IPS-18c (cell line): Measurements from ENCODE around the gene PCDH1.
A peak's percentile ranks its signal among the peaks of the same experiment; 100 is the strongest.
"Not testable (repeated sequence)": the region's sequence is repeated elsewhere in the genome, so short reads cannot be mapped to it uniquely, and the experiment has no call there.

Source experiments
- H3K4me3 ChIP-seq: 2 replicates; pipeline ENCODE4 v1.7.0; 2013; ENCODE audit warnings: low read depth, mild to moderate bottlenecking, low read length, moderate library complexity; ENCODE audit not compliant: insufficient read depth
- H3K9me3 ChIP-seq: one replicate; pipeline ENCODE4 v1.6.1; 2013; ENCODE audit warnings: mild to moderate bottlenecking, low read length, moderate library complexity; ENCODE audit not compliant: control insufficient read depth, insufficient read depth

PCDH1 gene

DNA sequence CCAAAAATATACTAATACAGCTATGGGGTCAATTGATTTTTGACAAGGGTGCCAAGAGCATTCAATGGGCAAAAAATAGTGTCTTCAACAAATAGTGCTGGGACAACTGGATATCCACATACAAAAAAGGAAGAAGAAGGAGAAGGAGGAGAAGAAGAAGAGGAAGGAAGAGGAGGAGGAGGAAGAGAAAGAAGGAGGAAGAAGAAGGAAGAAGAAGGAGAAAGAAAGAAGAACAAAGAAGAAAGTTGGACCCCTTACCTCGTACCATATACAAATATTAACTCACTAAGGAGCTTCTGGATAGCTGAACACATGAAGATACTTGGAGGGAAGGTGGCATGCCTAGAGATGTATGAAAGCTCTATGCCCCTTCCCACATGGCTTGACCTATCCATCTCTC, 28.3 kb upstream of the PCDH1 start:
- Histone ChIP-seq H3K9me3 (no peaks in the 10 kb centered on the region), H3K4me3 (no peak overlapping the region)

DNA sequence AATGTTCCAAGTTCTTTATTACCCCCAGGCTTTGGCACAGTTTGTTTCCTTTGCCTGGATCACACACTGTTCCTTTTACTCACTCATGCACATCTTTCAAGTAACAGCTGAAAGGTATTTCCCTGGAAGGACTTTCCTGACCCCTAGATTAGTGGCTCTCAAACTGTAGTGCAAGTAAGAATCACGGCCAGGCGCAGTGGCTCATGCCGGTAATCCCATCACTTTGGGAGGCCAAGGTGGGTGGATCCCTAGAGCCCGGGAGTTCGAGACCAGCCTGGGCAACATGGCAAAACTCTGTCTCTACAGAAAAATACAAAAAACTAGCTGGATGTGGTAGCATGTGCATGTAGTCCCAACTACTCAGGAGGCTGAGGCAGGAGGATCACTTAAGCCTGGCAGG, 26.3 kb upstream of the PCDH1 start:
- H3K9me3 ChIP-seq, result no peaks in the 10 kb centered on the region

DNA sequence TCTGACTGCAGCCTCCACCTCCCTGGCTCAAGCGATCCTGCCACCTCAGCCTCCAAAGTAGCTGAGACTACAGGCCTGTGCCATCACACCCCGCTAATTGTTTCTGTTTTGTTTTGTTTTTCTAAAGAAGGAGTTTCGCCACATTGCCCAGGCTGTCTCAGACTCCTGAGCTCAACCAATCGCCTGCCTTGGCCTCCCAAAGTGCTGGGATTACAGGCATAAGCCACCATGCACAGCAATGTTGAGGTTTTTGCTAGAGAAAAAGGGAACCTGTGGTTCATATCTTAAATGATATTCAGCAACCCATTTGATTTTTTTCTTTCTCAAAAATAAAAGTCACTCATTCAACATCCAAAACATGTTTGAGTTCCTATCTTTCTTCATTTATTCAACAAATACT, 25.1 kb upstream of the PCDH1 start:
- Histone ChIP-seq H3K9me3 (no peaks in the 10 kb centered on the region), H3K4me3 (no peak overlapping the region)

More for the DNA sequence above, 26.3 kb upstream of the PCDH1 start:
- H3K4me3 ChIP-seq, result no peak overlapping the region

DNA sequence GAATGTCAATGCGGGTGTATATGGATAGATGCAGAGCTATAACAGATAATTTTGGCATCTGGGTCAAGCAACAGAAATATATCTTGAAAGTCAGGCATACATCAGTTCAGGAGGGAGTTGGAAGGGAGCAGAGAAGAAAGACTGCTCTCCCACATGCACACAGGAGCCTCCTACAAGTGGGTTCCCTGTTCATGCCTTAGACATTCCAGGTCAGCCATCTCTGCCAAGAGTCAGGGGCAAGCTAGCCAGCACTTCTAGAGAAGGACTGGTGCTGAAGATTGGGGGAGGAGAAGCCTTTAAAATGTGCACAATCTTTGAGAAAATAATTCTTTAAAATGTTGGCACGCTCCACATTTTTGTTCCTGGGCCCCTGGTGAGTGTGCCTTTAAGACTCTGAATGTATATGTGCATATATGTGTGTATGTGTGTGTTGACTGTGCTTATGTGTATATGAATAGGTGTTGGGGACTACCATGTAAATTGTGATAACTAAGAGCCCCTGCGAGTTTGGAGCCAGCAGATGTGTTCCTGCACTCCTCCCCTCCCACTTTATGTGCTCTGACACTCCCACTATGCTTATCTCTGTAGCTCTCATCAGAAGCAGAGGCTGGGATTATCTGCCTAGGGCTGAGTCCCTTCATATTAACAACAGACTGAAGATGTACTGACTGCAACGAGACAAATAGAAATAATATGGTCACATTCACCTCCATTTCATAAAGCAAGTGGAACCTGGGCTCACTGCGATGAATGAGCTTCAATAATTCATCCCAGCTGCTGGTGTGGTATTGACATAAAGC, 24.0 kb upstream of the PCDH1 start:
- no peaks in the 10 kb centered on the region for H3K9me3 ChIP-seq
- H3K4me3 ChIP-seq, result no peak overlapping the region

DNA sequence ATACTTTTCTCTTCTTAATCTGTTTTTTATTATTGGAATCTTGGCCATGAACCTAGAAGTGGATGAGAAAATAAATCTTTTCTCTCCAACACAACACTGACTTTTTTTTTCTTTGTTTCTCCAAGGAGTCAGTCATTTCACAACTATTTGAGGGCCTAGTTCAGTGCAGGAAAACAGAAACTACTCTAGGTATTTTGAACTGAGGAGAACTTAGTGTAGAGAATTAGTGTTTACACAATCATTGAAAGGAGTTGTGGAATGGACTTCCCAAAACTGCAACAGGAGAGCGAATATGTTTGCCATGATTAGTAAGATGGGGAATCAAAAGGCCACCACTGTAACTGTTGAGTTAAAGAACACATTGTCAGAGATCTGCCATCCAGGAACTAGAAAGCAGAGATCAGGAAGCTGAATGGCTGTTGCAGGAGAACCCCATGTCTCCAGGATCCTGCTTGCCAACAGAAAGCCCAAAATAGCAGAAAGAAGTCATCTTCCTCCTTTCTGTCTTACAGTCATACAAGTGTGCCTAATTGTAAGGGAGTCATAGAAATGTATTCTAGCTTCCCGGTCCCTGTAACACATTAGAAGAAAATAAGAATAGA, 20.3 kb upstream of the PCDH1 start:
- H3K4me3 ChIP-seq, result no peak overlapping the region

DNA sequence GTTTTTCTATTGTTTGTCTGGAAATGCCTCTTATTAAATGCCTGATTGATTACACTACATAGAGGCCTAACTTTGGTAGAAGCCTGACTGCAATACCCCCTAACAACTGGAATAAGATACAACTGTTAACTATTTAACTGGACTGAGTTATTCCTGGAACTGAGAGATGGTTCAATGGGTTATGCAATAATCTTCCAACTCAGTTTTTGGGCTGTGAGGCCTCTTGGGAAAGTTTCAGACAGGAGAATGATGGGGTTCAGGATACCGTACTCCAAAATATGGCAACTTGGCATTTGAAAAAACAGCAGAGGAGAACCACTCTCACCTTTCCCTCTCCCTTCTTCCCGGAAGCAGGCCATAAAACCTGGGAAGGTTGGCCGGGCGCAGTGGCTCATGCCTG, 19.2 kb upstream of the PCDH1 start:
- Histone ChIP-seq H3K9me3 (no peaks in the 10 kb centered on the region), H3K4me3 (no peak overlapping the region)

More for the DNA sequence above, 20.3 kb upstream of the PCDH1 start:
- no peaks in the 10 kb centered on the region for H3K9me3 ChIP-seq

DNA sequence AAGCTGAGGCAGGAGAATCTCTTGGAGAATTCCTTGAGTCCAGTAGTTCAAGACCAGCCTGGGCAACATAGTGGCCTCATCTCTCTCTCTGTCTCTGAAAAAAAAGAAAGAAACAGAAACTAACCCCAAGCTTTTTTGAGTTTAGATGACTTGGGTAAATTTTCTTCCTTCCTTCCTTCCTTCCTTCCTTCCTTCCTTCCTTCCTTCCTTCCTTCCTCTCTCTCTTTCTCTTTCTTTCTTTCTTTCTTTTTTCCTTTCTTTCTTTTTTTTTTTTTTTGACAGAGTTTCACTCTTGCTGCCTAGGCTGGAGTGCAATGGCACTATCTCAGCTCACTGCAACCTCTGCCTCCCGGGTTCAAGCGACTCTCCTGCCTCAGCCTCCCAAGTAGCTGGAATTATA, 12.2 kb upstream of the PCDH1 start:
- not testable (repeated sequence) for H3K9me3 ChIP-seq, H3K4me3 ChIP-seq

DNA sequence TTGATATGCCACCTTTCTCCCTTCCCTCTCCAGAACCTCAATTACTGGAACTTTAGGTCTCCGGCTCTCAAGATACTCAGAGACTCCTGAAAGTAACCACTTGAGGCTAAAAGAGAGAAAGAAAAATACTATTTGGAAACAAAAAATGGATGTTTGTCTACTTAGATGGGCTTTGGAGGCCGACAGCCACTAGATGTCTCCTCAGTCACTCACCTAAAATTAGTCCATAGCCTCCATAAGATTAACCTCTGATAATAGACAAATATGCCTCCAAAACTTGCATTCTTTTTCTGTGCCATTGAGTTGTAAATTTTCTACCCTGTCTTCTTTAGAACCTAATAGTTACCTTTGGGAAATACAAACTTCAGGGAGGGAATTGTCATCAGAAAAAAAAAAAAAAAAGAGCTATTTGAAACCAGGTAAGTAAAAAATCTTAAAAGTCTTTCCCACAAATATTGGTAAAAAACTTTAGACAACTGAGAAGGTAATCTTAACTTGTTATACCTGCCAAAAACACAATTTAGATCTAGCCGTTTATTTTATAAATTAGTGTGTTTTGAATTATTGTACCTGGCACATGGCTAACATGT, 11.2 kb upstream of the PCDH1 start:
- no peaks in the 10 kb centered on the region for H3K9me3 ChIP-seq
- no peak overlapping the region for H3K4me3 ChIP-seq

DNA sequence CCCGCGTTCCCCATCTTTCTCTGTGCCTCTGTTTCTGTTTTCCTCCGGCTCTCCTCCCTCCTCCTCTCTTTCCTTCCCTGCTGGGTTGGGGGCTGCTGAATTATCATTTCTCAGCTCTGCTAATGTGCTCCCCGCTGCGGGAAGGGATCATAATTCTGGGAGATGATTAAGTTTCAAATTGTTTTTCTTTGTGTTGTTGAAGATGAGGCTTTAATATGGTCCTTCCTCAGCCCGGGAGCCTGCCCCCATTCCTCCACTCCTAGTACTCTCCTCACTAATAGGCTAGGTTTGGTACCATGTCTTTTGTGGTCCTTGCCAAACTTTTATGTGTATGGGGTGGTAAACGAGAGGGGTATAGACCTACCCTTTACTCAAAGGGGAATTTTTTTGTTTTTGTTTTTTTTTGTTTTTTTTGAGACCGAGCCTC, 5.7 kb upstream of the PCDH1 start:
- Histone ChIP-seq H3K9me3 (no peaks in the 10 kb centered on the region), H3K4me3 (peak overlapping the region; percentile 58; the same call in 1 of the 2 replicates)

DNA sequence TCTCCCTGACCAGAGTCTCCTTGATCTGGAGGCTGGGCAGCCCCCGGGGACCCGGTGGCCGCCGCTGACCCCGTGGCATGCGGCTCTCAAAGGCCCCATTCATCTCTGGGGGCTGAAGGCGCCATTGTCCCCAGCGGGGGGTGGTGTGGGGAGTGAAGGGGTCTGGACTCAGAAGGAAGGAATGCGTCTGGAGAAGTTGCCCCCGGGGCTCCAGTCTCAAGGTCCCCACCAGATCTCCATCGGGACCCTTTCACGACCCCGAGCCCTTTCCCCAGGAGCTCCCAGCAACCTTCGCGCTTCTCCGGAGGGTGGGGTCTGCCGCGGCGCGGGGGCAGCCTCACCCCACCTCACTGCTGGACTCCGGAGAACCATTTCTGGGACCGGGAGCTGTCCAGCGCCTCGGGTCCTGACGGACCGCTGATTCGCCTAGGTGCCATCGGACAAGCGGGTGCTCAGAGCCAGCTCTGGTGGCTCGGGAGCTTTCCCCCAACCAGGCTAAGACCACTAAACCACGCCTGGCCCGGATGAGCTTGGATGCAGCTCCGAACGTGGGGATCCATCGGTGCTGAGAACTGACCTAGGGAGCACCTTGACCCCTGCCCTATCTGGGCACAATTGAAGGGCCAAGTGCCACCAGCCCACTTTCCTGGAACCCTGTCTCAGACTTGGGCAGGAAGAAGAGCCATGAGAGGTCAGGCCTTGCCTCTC, 5.1 kb upstream of the PCDH1 start:
- H3K4me3 ChIP-seq, result peak overlapping the region; percentile 58
- no peaks in the 10 kb centered on the region for H3K9me3 ChIP-seq

DNA sequence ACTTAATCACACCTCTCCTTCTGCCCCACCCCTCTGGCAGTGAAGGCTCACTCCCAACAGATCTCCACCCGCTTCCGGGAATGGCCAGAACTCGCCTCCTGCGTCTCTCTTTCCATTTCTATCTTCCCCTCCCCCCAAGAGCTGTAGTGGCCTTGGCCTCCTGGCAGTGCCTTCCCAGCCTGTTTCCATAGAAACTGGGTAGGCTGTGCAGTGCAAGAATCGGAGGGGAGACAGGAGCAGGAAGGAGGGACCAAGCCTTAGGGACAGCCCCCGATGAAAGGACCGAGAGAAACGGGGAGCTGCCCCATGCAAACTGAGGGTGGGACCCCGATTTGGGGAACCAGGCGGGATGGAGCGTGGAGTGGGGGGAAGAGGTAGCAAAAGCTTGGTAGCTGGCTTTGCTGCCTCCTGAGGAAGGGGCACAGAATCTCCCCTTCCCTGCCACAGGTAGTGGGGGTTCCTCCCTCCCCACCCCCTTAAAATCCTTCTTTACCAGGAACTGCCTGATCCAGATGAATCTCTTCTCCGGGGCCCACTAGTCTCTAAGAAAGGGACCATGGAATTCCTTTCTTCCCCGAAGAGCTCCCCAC, 4.5 kb upstream of the PCDH1 start:
- Histone ChIP-seq H3K4me3 (peak overlapping the region; percentile 58), H3K9me3 (no peaks in the 10 kb centered on the region)

DNA sequence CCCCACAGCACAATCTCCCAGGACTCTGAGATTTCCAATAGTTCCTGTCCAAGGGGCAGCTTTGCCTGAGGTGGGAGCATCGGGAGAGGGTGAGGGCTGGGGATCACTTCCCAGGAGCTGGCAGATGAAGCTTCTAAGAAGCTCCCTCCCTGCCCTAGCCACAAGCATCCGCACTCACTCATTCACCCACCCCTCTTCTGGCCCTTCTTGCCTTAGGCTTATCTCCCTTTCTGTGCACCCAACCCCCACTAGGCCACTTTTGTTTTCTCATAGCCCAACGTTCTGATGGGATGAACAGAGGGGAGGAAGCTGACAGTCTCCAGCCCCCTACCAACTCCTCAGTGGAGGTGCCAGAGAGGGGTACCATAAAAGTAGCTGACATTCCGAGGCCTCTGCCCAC, 3.7 kb upstream of the PCDH1 start:
- H3K9me3 ChIP-seq, result no peaks in the 10 kb centered on the region
- peak overlapping the region; percentile 32; the same call in 1 of the 2 replicates for H3K4me3 ChIP-seq

DNA sequence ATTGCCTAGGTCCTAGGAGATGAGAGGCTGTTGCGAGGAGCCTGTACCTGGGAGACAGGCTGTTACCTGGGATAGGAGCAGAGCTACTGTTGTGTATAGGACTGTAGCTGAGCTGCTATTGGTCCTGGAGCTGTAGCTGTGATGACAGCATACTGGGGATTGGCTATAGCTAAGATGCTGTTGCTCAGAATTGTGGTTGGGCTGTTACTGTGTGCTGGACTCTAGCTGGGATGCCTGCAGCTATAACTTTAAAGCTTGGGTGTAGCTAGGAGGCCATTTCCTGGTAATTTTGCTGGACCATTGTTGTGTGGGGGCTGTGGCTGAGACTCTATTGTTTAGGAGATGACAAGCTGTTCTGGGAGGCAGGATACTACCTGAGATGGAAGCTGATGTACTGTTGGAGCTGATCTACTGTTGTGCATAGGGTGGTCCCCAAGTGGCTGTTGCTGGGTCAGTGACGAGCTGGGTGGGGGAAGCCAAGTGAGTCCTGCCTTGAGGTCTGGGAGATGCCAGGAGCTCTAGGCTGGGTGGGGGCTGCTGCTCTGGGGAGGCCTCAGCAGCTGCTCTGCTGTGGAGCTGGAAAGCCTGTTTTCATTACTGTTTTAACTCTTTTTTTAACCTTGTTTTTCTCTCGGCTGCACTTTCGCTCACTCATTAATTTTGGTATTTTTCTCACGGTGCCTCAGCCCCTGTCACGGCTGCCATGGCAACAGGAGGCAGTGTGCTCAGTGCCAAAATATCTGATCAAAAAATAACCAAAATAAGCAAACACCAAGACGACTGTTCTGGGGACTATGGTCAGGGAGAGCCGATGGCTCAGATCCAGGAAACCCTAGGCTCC, 3.0 kb upstream of the PCDH1 start:
- H3K9me3 ChIP-seq, result no peaks in the 10 kb centered on the region
- peak overlapping the region; percentile 11; the same call in 1 of the 2 replicates for H3K4me3 ChIP-seq

DNA sequence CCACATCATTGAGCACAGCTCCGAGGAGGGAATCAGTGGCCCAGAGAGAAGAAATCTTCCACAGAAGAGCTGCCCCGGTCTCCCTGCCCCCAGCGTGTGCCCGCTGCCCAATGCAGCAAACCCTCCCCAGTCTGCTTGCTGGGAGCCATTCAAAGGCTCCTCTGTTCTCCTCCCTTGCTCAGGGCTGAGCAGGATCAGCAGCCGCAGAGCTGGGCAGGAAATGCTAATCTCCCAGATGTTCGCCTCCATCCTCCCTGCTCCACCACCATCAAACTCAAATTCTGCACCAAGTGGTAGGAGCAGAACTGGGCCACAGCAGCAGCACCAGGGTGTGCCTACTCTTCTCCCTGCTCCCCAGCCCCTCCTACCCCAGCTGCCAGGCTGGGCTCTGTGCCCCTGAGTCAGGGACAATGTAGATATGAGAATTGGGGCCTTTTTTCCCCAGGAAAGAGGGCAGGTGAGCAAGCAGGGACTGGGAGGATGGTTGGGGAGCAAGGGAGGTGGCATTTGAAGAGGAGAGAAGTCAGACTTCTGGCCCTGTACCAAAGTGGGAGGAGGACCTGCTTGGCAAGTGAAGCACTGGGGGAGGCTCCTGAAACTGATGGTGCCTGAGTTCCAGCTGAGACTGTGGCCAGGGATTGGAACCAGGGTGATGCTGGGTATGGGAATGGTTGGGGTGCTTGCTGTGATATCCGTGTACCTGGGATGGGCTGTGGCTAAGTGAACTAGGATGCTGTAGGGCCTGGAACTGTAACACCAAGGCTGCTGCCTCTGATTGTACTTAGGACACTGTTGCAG, 1.9 kb upstream of the PCDH1 start:
- no peak overlapping the region for H3K4me3 ChIP-seq
- no peaks in the 10 kb centered on the region for H3K9me3 ChIP-seq

DNA sequence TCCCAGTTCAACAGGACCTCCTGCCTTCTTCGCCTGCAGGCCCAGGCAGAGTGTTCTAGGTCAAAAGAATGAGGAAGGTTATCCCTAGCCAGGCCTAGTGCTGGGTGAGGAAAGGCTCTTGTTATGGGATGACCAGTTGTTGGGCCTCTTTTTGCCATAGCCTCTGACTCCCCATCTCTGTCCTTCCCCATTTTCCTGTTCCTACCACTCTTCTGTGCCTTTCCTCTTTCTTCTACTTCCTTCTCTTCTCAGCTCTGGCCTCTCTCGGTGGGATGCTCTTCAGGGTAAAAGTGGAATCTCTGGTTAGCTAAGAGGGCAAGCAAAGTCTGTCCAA, 1.2 kb upstream of the PCDH1 start:
- H3K4me3 ChIP-seq, result no peak overlapping the region

More for the DNA sequence above, 1.2 kb upstream of the PCDH1 start:
- no peaks in the 10 kb centered on the region for H3K9me3 ChIP-seq
